ENCODE measurements around the gene MTA1.

Gene MTA1

DNA sequence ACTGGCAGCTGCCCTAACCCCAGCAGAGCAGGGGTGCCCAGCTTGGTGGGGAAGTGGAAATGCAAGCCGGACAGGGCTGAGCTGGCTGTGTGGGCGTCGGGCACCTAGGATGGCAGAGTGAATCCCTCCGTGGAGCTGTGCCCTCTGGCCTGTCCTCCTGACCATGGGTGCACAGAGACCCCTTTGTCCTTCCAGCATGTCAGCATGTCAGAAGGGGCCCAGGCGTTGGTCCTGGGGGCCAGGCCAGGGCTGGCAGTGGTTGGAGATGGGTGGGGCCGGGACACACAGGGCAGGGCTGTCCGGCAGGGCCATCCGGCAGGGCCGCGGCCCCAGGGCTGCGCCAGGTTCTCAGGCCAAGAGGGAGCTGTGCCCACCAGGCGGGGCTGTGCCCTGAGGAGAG, 30.1 kb upstream of the MTA1 start:
- H2AK5ac ChIP-seq (ENCODE audit: low read length): no peak overlapping the region
- no peaks in the 10 kb centered on the region for H3K4me1 ChIP-seq (ENCODE audit: control insufficient read depth in 1 of 2, insufficient read depth in 2 of 2, low read length in 2 of 2)
- H3K9ac ChIP-seq (ENCODE audit: low read length): no peak overlapping the region
- no CpG with 5 or more reads among the region's 12 CpGs for WGBS (ENCODE audit: extremely low coverage, insufficient coverage, insufficient read length)
- no peak overlapping the region for H3K27ac ChIP-seq (ENCODE audit: low read depth, low read length)
- no peak overlapping the region for H4K91ac ChIP-seq (ENCODE audit: low read depth, low read length)
- no peak overlapping the region for H2AFZ ChIP-seq (ENCODE audit: insufficient read depth, low read length, poor library complexity)
- H2BK5ac ChIP-seq (ENCODE audit: low read depth, low read length, poor library complexity): no peak overlapping the region
- no peak overlapping the region for H2BK120ac ChIP-seq (ENCODE audit: insufficient read depth, low read length, poor library complexity)
- H4K8ac ChIP-seq (ENCODE audit: low read depth, low read length): no peak overlapping the region
- no peak overlapping the region for H3K4ac ChIP-seq (ENCODE audit: low read depth, low read length)
- no peak overlapping the region for H4K12ac ChIP-seq (ENCODE audit: low read depth, low read length)
- H3K14ac ChIP-seq (ENCODE audit: low read length): no peak overlapping the region
- H3K36me3 ChIP-seq (ENCODE audit: control insufficient read depth in 1 of 2, insufficient read depth in 2 of 2, low read length in 2 of 2): peaks cover 13 to 26% of the 10 kb centered on the region in 2 experiments
- H3K4me2 ChIP-seq (ENCODE audit: low read length): no peak overlapping the region
- no peak overlapping the region for H3K23ac ChIP-seq (ENCODE audit: low read length)
- no peaks in the 10 kb centered on the region for H3K79me1 ChIP-seq (ENCODE audit: low read length)
- no peak overlapping the region for H3K18ac ChIP-seq (ENCODE audit: low read length)
- no peak overlapping the region for H2BK12ac ChIP-seq (ENCODE audit: low read length)
- H3K9me3 ChIP-seq (ENCODE audit: insufficient read depth, low read depth, low read length): no peaks in the 10 kb centered on the region
- H3K27me3 ChIP-seq (ENCODE audit: insufficient read depth, low read length): no peaks in the 10 kb centered on the region
- DNase-seq: no peak
- no peaks in the 10 kb centered on the region for H3K79me2 ChIP-seq (ENCODE audit: control insufficient read depth, insufficient read depth, low read length, poor library complexity)
- H3K4me3 ChIP-seq (ENCODE audit: low read depth, low read length): no peak overlapping the region

DNA sequence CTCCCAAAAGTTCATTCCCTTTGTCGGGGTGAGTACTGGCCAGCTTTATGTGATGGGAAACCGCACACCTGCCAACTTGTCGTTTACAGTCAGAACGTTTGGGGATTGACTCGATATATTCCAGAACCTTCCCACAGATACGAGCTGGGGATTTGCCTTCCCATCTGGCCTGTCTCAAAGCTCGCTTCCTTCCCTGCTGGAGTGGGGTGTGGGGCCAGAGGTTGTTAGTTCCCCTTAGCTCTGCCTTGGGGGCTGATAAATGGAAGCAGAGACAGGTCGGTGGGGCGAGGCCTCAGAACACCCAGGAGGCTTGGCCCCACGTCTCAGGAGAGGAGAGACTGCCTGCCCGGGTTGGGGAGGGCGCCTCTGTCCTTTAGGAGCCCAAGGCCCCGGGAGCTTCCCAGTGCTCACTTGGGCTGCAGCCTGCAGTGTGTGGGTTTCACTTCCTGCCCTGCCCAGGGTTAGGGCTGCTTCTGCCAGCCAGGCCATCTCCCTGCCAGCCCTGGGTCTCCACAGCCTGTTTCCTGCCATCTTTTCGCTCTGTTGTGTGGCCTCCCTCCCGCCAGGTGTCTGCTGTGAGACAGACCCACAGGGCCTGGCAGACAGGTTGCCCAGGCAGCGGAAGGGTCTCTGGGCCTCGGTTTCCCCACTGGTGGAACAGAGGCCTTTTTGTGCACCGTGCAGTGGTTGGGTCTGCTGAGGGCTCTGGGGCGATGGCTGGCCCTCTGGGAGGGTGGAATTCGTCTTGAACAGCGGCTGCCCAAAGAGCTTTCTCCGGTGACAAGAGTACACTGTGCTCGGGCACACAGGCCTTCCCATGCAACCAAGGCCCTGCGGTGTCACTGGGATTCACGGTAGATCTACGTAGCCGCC, 29.4 kb upstream of the MTA1 start:
- Histone ChIP-seq H2AK5ac (ENCODE audit: low read length) (no peak overlapping the region), H3K9me3 (ENCODE audit: insufficient read depth, low read depth, low read length) (no peaks in the 10 kb centered on the region), H4K91ac (ENCODE audit: low read depth, low read length) (no peak overlapping the region), H3K79me2 (ENCODE audit: control insufficient read depth, insufficient read depth, low read length, poor library complexity) (no peaks in the 10 kb centered on the region), H4K12ac (ENCODE audit: low read depth, low read length) (no peak overlapping the region), H3K27me3 (ENCODE audit: insufficient read depth, low read length) (no peaks in the 10 kb centered on the region), H3K4ac (ENCODE audit: low read depth, low read length) (no peak overlapping the region), H3K79me1 (ENCODE audit: low read length) (no peaks in the 10 kb centered on the region), H3K9ac (ENCODE audit: low read length) (no peak overlapping the region), H2BK120ac (ENCODE audit: insufficient read depth, low read length, poor library complexity) (no peak overlapping the region), H3K14ac (ENCODE audit: low read length) (no peak overlapping the region), H3K23ac (ENCODE audit: low read length) (no peak overlapping the region), H3K27ac (ENCODE audit: low read depth, low read length) (no peak overlapping the region), H3K36me3 (ENCODE audit: control insufficient read depth in 1 of 2, insufficient read depth in 2 of 2, low read length in 2 of 2) (peaks cover 8 to 19% of the 10 kb centered on the region in 2 experiments), H2AFZ (ENCODE audit: insufficient read depth, low read length, poor library complexity) (no peak overlapping the region), H3K18ac (ENCODE audit: low read length) (no peak overlapping the region), H3K4me3 (ENCODE audit: low read depth, low read length) (no peak overlapping the region), H3K4me2 (ENCODE audit: low read length) (no peak overlapping the region), H2BK12ac (ENCODE audit: low read length) (no peak overlapping the region), H2BK5ac (ENCODE audit: low read depth, low read length, poor library complexity) (no peak overlapping the region), H4K8ac (ENCODE audit: low read depth, low read length) (no peak overlapping the region), H3K4me1 (ENCODE audit: control insufficient read depth in 1 of 2, insufficient read depth in 2 of 2, low read length in 2 of 2) (no peaks in the 10 kb centered on the region)
- no CpG with 5 or more reads among the region's 27 CpGs for WGBS (ENCODE audit: extremely low coverage, insufficient coverage, insufficient read length)
- no peak for DNase-seq

DNA sequence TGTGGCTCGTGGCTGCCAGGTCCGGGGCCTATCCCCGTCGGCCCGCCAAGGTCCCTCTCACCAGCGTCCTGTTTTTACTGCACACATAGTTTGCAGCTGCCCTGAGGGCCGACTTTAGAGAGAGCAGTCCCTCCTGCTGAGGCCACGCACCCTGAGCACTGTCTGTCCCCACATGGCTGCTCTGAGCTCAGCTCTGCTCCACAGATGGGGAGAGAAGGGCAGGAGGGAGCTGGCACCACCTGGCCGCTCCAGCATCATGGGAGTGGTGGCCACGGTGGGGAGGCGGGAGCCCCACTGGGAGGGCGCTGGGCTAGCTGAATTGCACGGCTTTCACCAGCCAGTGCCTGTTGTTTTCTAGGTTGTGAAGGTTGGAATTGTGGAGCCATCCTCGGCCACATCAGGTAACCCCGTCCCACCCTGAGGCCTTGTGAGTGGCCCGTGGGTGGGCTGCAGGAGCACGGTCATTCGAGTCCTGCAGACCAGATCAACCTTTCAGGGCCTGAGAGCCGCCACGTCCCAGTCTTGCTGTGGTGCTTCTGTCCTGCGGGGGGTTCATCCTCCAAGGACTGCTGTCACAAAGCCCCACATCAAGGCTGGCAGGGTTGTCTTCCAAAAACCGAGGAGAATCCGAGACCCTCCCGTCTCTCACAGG, 28.7 kb upstream of the MTA1 start:
- H3K4me1 ChIP-seq (ENCODE audit: control insufficient read depth in 1 of 2, insufficient read depth in 2 of 2, low read length in 2 of 2): no peaks in the 10 kb centered on the region
- H3K27ac ChIP-seq (ENCODE audit: low read depth, low read length): no peak overlapping the region
- no peaks in the 10 kb centered on the region for H3K79me2 ChIP-seq (ENCODE audit: control insufficient read depth, insufficient read depth, low read length, poor library complexity)
- H3K4me3 ChIP-seq (ENCODE audit: low read depth, low read length): no peak overlapping the region
- H3K4ac ChIP-seq (ENCODE audit: low read depth, low read length): no peak overlapping the region
- H3K27me3 ChIP-seq (ENCODE audit: insufficient read depth, low read length): no peaks in the 10 kb centered on the region
- no peak overlapping the region for H3K9ac ChIP-seq (ENCODE audit: low read length)
- H2BK120ac ChIP-seq (ENCODE audit: insufficient read depth, low read length, poor library complexity): no peak overlapping the region
- no peak for DNase-seq
- no peak overlapping the region for H2AK5ac ChIP-seq (ENCODE audit: low read length)
- no peak overlapping the region for H3K4me2 ChIP-seq (ENCODE audit: low read length)
- peaks cover 6 to 13% of the 10 kb centered on the region in 2 experiments for H3K36me3 ChIP-seq (ENCODE audit: control insufficient read depth in 1 of 2, insufficient read depth in 2 of 2, low read length in 2 of 2)
- H3K18ac ChIP-seq (ENCODE audit: low read length): no peak overlapping the region
- H4K8ac ChIP-seq (ENCODE audit: low read depth, low read length): no peak overlapping the region
- H4K91ac ChIP-seq (ENCODE audit: low read depth, low read length): no peak overlapping the region
- H3K79me1 ChIP-seq (ENCODE audit: low read length): no peaks in the 10 kb centered on the region
- H2BK5ac ChIP-seq (ENCODE audit: low read depth, low read length, poor library complexity): no peak overlapping the region
- H3K23ac ChIP-seq (ENCODE audit: low read length): no peak overlapping the region
- no CpG with 5 or more reads among the region's 24 CpGs for WGBS (ENCODE audit: extremely low coverage, insufficient coverage, insufficient read length)
- H4K12ac ChIP-seq (ENCODE audit: low read depth, low read length): no peak overlapping the region
- no peak overlapping the region for H3K14ac ChIP-seq (ENCODE audit: low read length)
- H3K9me3 ChIP-seq (ENCODE audit: insufficient read depth, low read depth, low read length): no peaks in the 10 kb centered on the region
- H2BK12ac ChIP-seq (ENCODE audit: low read length): no peak overlapping the region
- no peak overlapping the region for H2AFZ ChIP-seq (ENCODE audit: insufficient read depth, low read length, poor library complexity)

DNA sequence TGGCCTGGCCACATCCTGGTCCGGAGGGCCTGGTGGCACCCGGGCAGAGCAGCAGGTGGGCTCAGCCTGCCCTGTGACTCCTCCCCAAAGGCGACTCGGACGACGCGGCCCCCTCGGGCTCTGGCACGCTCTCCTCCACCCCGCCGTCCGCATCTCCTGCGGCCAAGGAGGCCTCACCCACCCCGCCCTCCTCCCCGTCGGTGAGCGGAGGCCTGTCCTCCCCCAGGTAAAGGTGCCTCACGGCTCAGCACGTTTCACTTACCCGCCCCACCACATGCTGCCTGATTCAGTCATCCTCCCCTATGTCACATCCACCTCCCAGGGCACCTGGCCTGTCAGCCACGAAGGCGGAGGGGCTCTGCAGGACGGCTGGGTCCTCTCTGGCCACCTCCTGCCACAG, 28.1 kb upstream of the MTA1 start:
- Histone ChIP-seq H2BK5ac (ENCODE audit: low read depth, low read length, poor library complexity) (no peak overlapping the region), H3K27ac (ENCODE audit: low read depth, low read length) (no peak overlapping the region), H3K18ac (ENCODE audit: low read length) (no peak overlapping the region), H2BK120ac (ENCODE audit: insufficient read depth, low read length, poor library complexity) (no peak overlapping the region), H3K23ac (ENCODE audit: low read length) (no peak overlapping the region), H3K14ac (ENCODE audit: low read length) (no peak overlapping the region), H3K4me3 (ENCODE audit: low read depth, low read length) (no peak overlapping the region), H4K8ac (ENCODE audit: low read depth, low read length) (no peak overlapping the region), H3K4ac (ENCODE audit: low read depth, low read length) (no peak overlapping the region), H3K9ac (ENCODE audit: low read length) (no peak overlapping the region), H4K12ac (ENCODE audit: low read depth, low read length) (no peak overlapping the region), H2AFZ (ENCODE audit: insufficient read depth, low read length, poor library complexity) (no peak overlapping the region), H3K27me3 (ENCODE audit: insufficient read depth, low read length) (no peaks in the 10 kb centered on the region), H3K79me1 (ENCODE audit: low read length) (no peaks in the 10 kb centered on the region), H3K4me2 (ENCODE audit: low read length) (no peak overlapping the region), H4K91ac (ENCODE audit: low read depth, low read length) (no peak overlapping the region), H3K9me3 (ENCODE audit: insufficient read depth, low read depth, low read length) (no peaks in the 10 kb centered on the region), H3K4me1 (ENCODE audit: control insufficient read depth in 1 of 2, insufficient read depth in 2 of 2, low read length in 2 of 2) (no peaks in the 10 kb centered on the region), H3K36me3 (ENCODE audit: control insufficient read depth in 1 of 2, insufficient read depth in 2 of 2, low read length in 2 of 2) (peaks cover 6 to 13% of the 10 kb centered on the region in 2 experiments), H3K79me2 (ENCODE audit: control insufficient read depth, insufficient read depth, low read length, poor library complexity) (no peaks in the 10 kb centered on the region), H2AK5ac (ENCODE audit: low read length) (no peak overlapping the region), H2BK12ac (ENCODE audit: low read length) (no peak overlapping the region)
- WGBS (ENCODE audit: extremely low coverage, insufficient coverage, insufficient read length): no CpG with 5 or more reads among the region's 23 CpGs
- DNase-seq: no peak

All from trophoblast cell (in vitro differentiated cells and primary cell).